Epidermal melanocyte (primary cell): ENCODE measurements around the gene SEMA4A.

Experiments
- DNase-seq: peaks from one replicate; pipeline ENCODE4 v3.0.0; 2011; ENCODE audit warnings: low spot score; ENCODE audit not compliant: insufficient read length

The SEMA4A gene

GRCh38 chr1:156134716-156135435 is 18.5 kb upstream of the SEMA4A start:
- DNase-seq = no peak

GRCh38 chr1:156135930-156136871 is 17.2 kb upstream of the SEMA4A start:
- DNase-seq = no peak

GRCh38 chr1:156136970-156137483 is 16.4 kb upstream of the SEMA4A start:
- DNase-seq = no peak

- DNase-seq = no peak
These were observed 14.9 kb upstream of the SEMA4A start for GRCh38 chr1:156138458-156138867.

GRCh38 chr1:156140879-156141707 is 12.3 kb upstream of the SEMA4A start:
- DNase-seq = peak; percentile 41

DNA sequence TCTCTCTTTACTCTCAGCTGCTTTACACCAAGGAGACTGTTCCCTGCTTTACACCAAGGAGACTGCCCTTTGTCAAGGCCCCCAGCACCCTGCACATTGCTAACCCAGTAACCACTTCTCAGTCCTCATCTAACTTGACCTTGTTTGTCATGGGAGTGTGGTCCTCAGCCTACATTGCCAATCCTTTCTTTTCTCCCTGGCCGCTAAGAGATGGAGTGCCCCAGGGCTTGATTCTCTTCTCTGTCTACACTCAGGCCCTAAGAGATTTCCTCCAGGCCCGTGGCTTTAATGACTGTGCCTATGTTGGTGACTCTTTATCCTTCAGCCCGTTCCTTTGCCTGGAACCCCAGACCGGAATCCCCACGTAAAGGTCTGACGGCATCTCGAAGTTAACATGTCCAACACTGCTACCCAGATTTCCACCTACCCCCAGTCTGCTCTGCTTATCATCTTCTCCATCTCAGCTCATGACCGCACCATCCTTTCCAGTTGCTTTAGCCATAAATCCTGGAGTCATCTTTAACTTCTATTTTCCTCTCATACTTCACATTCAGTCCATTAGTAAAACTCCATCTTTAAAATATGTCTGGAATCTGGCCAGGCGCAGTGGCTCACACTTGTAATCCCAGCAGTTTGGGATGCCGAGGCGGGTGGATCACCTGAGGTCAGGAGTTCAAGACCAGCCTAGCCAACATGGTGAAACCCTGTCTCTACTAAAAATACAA is 9.5 kb upstream of the SEMA4A start:
- DNase-seq = no peak

- DNase-seq = no peak
These were observed 8.6 kb upstream of the SEMA4A start for GRCh38 chr1:156144742-156145141.

GRCh38 chr1:156145650-156146019 is 7.8 kb upstream of the SEMA4A start:
- no peak for DNase-seq

- peak; percentile 60 for DNase-seq
These were observed 7.2 kb upstream of the SEMA4A start for GRCh38 chr1:156146020-156146768.

DNA sequence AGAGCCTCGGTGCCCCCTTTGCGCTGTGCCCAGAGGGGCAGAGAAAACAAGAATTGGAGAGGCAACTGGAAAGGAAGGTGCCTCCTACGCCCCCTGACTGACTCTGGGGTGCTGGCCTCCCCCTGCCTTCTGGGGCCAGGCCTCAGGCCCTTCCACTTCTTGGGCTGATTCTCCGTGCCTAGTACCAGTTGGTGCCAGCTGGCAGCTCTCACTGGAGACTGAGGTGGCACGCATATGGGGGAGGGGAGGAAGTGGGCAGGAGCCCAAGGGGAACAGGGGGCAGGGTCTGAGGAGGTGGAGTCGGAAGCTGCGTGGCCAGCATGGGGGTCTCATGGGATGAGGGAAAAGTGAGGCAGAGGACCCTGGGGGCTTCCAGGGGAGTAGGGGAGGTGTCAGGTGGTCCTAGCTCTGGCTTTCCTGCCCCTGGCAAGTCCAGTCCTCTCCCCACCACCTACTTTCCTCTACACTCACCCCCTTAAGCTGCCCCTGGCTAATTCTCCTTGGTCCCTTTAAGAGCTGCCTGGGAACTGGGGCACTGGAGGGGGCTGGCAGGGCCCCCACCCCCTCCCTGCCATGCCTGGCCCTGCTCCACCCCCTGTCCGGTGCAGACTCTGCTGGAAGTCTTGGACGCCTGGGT is 6.5 kb upstream of the SEMA4A start:
- no peak for DNase-seq

DNA sequence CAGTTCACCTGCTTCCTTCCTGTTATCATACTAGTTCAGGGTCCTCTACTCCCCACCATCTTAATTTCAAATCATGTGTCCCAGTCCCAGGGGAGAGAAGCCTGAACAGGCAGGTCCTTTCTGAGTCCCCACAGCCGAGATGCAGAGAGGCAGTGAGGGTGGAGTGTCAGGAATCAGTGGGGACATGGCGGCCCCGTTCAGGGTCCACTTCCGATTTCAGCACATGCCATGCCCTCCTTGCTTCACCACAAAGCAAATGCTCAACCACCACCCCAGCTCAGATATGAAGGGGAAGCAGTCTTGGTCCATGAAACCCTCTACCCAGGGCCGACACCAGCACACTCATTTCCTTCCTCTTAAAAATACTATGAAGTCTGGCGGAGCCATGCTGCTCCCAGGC is 5.2 kb upstream of the SEMA4A start:
- DNase-seq = no peak

DNA sequence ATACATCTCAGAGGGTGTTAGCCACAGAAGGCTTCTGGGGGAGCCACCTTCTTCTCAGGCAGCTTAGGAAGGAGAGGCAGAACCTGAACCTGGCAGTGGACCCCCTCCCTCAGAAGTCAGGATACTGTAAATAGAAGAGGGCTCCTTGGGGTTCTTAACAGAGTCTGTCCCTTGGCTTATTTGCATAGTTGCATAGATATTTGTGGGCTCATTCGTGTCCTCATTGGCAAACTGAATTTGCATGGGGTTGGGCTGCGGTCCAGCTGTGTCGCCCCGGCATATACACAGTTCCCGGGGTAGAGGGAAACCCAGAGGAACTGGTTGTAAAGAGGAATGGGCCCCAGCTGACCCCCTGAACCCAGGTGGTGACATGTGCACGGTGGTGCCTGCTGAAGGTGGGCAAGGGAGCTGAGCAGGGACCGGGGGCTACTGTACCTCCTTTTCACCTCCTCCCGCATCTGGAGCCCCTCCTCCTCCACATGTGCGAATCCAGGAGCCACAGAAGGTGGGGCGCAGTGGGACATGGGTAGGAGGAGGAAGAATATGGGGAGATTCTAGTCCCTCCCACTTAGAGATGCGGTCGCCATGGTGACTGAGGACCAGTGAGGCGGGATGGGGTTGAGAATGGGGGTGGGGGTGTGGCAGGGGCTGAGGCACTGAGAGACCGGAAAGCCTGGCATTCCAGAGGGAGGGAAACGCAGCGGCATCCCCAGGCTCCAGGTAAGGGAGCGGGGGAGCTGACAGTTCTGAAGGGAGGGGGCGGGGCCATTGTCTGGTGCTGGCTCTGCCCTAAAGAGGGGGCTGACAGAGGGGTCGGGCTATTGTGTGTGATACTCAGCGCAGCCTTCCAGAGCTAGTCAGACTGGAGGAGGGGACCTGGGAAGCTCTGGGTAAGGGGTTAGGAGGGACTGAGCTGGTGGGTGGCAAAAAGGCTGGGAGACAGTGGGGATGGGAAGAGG is 3.7 kb upstream of the SEMA4A start:
- DNase-seq = no peak

DNA sequence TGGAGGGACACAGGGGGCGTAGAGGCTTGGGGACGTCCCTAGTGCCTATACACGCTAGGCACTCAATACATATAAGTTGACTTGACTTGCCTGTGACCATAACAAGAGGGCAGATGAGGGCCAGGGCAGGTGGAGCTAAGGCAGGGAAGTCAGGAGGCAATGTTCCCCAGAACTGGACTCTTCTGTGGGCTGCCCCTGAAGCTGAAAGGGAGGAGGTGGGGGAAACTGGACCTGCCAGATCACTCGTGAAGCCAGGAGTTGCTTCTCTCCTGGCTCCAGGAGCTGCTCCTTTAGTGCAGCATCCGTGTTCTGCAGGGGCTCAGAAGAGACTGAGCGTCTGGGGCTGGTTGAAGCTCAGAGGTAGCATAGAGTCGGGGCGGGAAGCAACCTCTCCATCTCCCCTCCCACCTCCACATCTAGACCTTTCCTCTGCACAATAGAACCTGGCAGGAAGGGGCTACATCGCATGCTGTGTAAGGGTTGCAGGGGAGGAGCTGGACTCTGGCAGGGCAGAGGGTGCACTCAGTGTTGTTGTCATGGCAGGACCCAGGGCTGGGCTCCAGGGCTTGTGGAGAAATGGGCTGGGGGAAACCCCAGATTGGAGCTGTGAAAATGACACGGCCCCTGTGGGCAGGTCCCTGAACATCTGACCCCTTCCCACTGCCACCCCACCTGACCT is 2.9 kb upstream of the SEMA4A start:
- DNase-seq = no peak

DNA sequence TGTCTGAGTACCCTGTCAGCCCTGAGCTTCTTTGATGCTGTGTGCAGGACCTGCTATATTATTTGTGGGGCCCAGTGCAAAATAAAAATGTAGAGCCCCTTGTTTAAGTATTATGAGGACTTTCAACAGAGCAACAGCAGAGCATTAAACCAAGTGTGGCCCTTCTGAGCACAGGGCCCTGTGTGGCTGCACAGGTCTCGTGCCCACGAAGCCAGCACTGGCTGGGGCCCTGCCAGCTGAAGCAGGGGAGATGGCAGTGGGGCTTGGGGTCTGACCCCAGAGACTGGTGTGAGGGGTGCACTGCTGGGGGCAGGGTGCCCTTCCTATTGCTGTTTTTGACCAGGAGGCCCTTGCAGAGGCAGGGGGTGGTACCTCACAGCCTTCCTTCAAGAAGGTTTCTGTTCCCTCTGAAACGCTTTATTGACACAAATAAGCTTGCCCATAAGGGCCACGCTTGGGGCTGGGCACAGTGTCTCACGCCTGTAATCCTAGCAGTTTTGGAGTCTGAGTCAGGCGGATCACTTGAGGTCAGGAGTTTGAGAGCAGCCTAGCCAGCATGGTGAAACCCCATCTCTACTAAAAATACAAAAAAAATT is 2.2 kb upstream of the SEMA4A start:
- DNase-seq = no peak

GRCh38 chr1:156152628-156153027 is 757 bp upstream of the SEMA4A start:
- no peak for DNase-seq

DNA sequence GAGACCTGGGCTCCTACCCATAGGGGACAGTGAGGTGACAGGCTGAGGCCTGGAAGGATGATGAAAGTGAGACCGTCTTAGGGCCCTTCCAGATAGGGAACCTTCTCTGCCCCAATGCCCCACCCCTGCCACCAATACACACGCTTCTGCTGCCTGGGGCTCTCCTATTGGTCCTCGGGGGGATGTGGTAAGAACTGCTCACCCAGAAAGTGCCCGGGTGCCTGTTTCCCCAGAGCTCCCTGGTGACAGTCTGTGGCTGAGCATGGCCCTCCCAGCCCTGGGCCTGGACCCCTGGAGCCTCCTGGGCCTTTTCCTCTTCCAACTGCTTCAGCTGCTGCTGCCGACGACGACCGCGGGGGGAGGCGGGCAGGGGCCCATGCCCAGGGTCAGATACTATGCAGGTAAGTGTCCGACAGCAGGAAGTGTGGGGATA is 948 bp downstream of the SEMA4A start:
- DNase-seq = no peak

- DNase-seq = no peak
These were observed 2.5 kb downstream of the SEMA4A start for GRCh38 chr1:156155756-156156510.
